ENCODE data around the gene HOXA13. TPM values are rescaled to one million over a fixed set of nuclear protein-coding genes. Genes with fewer than 3 reads are reported as not detected.

The HOXA13 gene
- total and polyA plus RNA-seq, 2 experiments from 2014 or later = 6.2 to 14.2 TPM

GRCh38 chr7:27179030-27179429 is 20.9 kb downstream of the HOXA13 start:
- H3K9me2 ChIP-seq (replicated peaks; ENCODE audit: insufficient read depth) = no peaks in the 10 kb centered on the region
- TF ChIP-seq EZH2 (IDR thresholded peaks at IDR 0.05; ENCODE audit: borderline replicate concordance) (peak; percentile 62), EZH2phosphoT487 (IDR thresholded peaks at IDR 0.05; ENCODE audit: low read depth, severe bottlenecking, unreplicated experiment) (no peak)
- TF ChIP-seq, protein P1, sequence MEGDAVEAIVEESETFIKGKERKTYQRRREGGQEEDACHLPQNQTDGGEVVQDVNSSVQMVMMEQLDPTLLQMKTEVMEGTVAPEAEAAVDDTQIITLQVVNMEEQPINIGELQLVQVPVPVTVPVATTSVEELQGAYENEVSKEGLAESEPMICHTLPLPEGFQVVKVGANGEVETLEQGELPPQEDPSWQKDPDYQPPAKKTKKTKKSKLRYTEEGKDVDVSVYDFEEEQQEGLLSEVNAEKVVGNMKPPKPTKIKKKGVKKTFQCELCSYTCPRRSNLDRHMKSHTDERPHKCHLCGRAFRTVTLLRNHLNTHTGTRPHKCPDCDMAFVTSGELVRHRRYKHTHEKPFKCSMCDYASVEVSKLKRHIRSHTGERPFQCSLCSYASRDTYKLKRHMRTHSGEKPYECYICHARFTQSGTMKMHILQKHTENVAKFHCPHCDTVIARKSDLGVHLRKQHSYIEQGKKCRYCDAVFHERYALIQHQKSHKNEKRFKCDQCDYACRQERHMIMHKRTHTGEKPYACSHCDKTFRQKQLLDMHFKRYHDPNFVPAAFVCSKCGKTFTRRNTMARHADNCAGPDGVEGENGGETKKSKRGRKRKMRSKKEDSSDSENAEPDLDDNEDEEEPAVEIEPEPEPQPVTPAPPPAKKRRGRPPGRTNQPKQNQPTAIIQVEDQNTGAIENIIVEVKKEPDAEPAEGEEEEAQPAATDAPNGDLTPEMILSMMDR (IDR thresholded peaks at IDR 0.05; ENCODE audit: poor library complexity) = no peak
- H3K36me3 ChIP-seq (replicated peaks; ENCODE audit: insufficient read depth, low read depth) = no peaks in the 10 kb centered on the region
- peak overlapping the region; percentile 38 for H2AFZ ChIP-seq
- no peaks in the 10 kb centered on the region for H3K9me3 ChIP-seq (ENCODE audit: low read depth)
- H4K20me1 ChIP-seq (ENCODE audit: insufficient read depth, poor library complexity, severe bottlenecking) = no peaks in the 10 kb centered on the region
- H3K79me2 ChIP-seq = peaks cover 89% of the 10 kb centered on the region
- peaks cover 31% of the 10 kb centered on the region for H3K4me1 ChIP-seq (ENCODE audit: insufficient read depth)
- peaks cover 92% of the 10 kb centered on the region for H3K27me3 ChIP-seq
- DNase-seq (ENCODE audit: low spot score) = no peak
- peak overlapping the region; percentile 40 for H3K4me3 ChIP-seq
- peak overlapping the region; percentile 96 for H3K27ac ChIP-seq
- 21% methylated on average over 14 of the region's 14 CpGs for WGBS (ENCODE audit: low lambda C conversion rate, missing lambda C conversion rate)
- H3K4me2 ChIP-seq = peak overlapping the region; percentile 96

GRCh38 chr7:27178366-27178765 is 21.5 kb downstream of the HOXA13 start:
- Histone ChIP-seq H3K36me3 (replicated peaks; ENCODE audit: insufficient read depth, low read depth) (no peaks in the 10 kb centered on the region), H3K27me3 (peaks cover 92% of the 10 kb centered on the region), H3K79me2 (peaks cover 89% of the 10 kb centered on the region), H4K20me1 (ENCODE audit: insufficient read depth, poor library complexity, severe bottlenecking) (no peaks in the 10 kb centered on the region), H2AFZ (no peak overlapping the region), H3K4me1 (ENCODE audit: insufficient read depth) (peaks cover 31% of the 10 kb centered on the region), H3K4me3 (peak overlapping the region; percentile 40), H3K9me2 (replicated peaks; ENCODE audit: insufficient read depth) (no peaks in the 10 kb centered on the region), H3K27ac (peak overlapping the region; percentile 96), H3K4me2 (peak overlapping the region; percentile 96), H3K9me3 (ENCODE audit: low read depth) (no peaks in the 10 kb centered on the region)
- TF ChIP-seq, protein P1 (IDR thresholded peaks at IDR 0.05; ENCODE audit: poor library complexity) = no peak
- TF ChIP-seq EZH2 (IDR thresholded peaks at IDR 0.05; ENCODE audit: borderline replicate concordance) (no peak), EZH2phosphoT487 (IDR thresholded peaks at IDR 0.05; ENCODE audit: low read depth, severe bottlenecking, unreplicated experiment) (no peak)
- 33% methylated on average over 6 of the region's 6 CpGs for WGBS (ENCODE audit: low lambda C conversion rate, missing lambda C conversion rate)
- no peak for DNase-seq (ENCODE audit: low spot score)

DNA sequence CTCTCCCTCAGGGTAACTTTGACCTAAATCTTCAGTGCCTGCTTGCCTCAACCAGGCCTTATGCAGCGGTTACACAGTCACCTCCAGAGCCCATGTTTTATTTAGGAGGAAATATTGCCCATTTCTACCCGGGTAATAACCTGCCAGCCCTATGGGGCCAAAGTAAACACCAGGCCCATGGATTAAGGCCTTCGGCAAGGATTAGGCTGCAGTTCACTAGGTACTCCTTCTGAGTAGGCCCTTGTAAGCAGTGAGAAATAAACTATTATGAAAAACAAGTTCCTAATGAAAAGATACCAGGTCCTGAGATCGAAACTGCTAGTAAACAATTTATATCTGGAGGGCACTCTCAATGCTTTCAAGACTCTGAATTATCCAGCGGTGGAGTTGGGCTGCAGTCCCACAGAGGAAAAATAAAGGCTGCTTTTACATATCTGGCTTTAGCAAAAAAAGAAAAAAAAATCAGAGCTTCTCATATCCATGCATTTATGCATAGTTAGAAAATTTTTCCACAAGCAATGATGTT is 22.0 kb downstream of the HOXA13 start:
- Histone ChIP-seq H3K79me2 (peaks cover 89% of the 10 kb centered on the region), H3K27me3 (peaks cover 92% of the 10 kb centered on the region), H3K4me3 (peak overlapping the region; percentile 40), H3K4me2 (peak overlapping the region; percentile 96), H3K9me3 (ENCODE audit: low read depth) (no peaks in the 10 kb centered on the region), H3K4me1 (ENCODE audit: insufficient read depth) (peaks cover 26% of the 10 kb centered on the region), H3K9me2 (replicated peaks; ENCODE audit: insufficient read depth) (no peaks in the 10 kb centered on the region), H4K20me1 (ENCODE audit: insufficient read depth, poor library complexity, severe bottlenecking) (no peaks in the 10 kb centered on the region), H2AFZ (no peak overlapping the region), H3K27ac (peak overlapping the region; percentile 96), H3K36me3 (replicated peaks; ENCODE audit: insufficient read depth, low read depth) (no peaks in the 10 kb centered on the region)
- TF ChIP-seq EZH2 (IDR thresholded peaks at IDR 0.05; ENCODE audit: borderline replicate concordance) (peak; percentile 8), EZH2phosphoT487 (IDR thresholded peaks at IDR 0.05; ENCODE audit: low read depth, severe bottlenecking, unreplicated experiment) (no peak)
- no peak for DNase-seq (ENCODE audit: low spot score)
- 28% methylated on average over 5 of the region's 5 CpGs for WGBS (ENCODE audit: low lambda C conversion rate, missing lambda C conversion rate)

DNA sequence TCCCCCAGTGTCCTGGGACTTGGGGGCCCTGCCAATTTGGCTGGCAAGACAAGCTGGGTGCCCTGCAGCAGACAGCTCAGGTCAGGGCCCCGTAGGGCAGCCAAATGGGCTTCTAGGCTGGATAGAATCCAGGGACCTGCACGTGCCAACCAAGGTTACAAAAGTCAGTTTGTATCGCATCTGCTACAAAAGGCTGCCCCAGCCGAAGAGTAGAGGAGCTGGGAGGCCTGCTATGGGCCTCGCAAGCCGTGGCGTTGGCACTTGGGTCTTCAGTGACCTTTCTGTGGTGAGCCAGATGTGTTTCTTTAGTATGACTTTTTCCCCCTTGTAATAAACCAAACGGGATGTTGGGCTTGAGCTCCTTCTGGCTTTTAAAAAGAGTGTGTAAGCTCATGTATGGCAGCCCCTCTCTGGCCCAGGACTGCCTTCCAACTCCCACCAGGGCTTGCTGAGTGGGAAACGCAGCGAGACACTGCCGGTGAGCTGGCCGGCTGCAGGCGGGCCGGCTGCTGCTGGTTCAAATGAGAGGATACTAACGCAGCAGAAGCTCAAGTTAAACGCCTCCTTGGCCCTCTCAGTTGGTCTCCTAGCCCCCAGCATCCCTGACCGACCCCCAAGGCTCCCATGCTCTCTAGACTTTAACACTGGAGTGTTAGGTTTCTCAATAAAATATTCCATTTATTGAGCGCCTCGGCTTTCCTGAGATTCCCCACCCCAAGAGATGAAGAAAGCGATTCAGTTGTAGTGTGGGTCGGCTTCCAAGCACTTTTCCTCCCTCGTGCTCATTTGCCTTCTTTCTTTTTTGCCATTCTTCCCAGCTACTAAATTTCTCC is 22.7 kb downstream of the HOXA13 start:
- Histone ChIP-seq H2AFZ (no peak overlapping the region), H3K4me2 (peak overlapping the region; percentile 96), H3K36me3 (replicated peaks; ENCODE audit: insufficient read depth, low read depth) (no peaks in the 10 kb centered on the region), H3K4me1 (ENCODE audit: insufficient read depth) (peaks cover 25% of the 10 kb centered on the region), H3K79me2 (peaks cover 89% of the 10 kb centered on the region), H3K27ac (peak overlapping the region; percentile 96), H3K9me2 (replicated peaks; ENCODE audit: insufficient read depth) (no peaks in the 10 kb centered on the region), H4K20me1 (ENCODE audit: insufficient read depth, poor library complexity, severe bottlenecking) (no peaks in the 10 kb centered on the region), H3K27me3 (peaks cover 92% of the 10 kb centered on the region), H3K9me3 (ENCODE audit: low read depth) (no peaks in the 10 kb centered on the region), H3K4me3 (peak overlapping the region; percentile 40)
- TF ChIP-seq EZH2 (IDR thresholded peaks at IDR 0.05; ENCODE audit: borderline replicate concordance) (no peak), EZH2phosphoT487 (IDR thresholded peaks at IDR 0.05; ENCODE audit: low read depth, severe bottlenecking, unreplicated experiment) (no peak)
- TF ChIP-seq, protein P1 (IDR thresholded peaks at IDR 0.05; ENCODE audit: poor library complexity) = no peak
- WGBS (ENCODE audit: low lambda C conversion rate, missing lambda C conversion rate) = 31% methylated on average over 22 of the region's 22 CpGs
- no peak for DNase-seq (ENCODE audit: low spot score)

All from hepatocyte (in vitro differentiated cells).